Activated CD8-positive, alpha-beta memory T cell treated with anti-CD3 and anti-CD28 coated beads for 24 hours (primary cell): ENCODE results near the gene MMP14.
"Not testable (repeated sequence)": the region's sequence is repeated elsewhere in the genome, so short reads cannot be mapped to it uniquely, and the experiment has no call there.

ENCODE experiments used
- DNase-seq: peaks from one replicate; pipeline ENCODE4 v3.0.0-alpha.2; 2020

The MMP14 gene

DNA sequence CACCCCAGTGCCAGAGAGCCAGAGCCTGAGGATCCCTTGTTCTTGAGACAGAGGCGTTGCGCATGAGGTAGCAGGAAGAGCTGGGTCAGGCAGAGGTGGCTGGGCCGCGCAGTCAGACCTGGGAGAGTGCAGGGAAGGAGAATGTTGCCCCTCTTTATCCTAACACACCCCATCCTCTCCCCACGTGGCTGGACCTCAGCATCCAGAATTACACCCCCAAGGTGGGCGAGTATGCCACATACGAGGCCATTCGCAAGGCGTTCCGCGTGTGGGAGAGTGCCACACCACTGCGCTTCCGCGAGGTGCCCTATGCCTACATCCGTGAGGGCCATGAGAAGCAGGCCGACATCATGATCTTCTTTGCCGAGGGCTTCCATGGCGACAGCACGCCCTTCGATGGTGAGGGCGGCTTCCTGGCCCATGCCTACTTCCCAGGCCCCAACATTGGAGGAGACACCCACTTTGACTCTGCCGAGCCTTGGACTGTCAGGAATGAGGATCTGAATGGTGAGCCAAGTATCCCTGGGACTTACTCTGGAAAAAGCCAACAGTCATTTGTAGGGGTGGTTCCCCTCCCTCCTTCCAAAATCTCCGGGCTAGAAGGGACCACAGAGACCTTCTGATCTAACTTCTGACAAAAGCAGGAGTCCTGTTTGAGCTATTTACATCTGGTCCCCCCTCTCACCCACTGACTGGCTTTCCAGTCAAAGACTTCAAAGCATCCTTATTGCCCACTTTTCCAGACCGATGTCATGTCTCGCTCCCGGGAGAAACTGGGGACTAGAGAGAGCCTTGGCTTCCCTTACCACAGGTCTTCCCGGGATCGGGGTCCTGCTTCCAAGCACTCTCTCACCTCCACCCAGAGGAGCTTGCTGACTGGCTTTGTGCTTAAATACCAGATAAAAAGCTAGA is 6.1 kb downstream of the MMP14 start:
- DNase-seq = no peak

DNA sequence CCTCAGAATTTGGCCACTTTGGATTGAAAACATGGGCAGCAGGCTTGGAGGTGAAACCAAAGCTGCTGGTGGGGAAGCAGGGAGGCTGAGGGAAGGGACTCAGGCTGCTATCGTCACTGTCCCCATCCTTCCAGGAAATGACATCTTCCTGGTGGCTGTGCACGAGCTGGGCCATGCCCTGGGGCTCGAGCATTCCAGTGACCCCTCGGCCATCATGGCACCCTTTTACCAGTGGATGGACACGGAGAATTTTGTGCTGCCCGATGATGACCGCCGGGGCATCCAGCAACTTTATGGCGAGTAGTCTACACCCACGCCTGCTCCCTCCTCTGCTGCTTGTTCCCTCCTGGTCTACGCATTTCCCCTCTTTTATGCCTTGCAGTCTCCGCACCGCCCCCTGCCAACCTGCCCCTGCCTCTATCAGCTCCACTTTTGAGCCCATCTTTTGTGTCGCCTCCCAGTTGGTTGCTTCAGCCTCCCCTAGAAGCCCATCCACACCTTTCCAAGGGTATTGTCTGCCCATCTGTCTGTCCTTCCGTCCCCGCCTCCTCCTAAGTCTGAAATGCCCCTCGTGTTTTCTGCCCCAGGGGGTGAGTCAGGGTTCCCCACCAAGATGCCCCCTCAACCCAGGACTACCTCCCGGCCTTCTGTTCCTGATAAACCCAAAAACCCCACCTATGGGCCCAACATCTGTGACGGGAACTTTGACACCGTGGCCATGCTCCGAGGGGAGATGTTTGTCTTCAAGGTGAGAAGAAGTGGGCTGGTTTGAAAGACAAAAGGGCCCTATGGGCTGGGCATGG is 6.9 kb downstream of the MMP14 start:
- no peak for DNase-seq

DNA sequence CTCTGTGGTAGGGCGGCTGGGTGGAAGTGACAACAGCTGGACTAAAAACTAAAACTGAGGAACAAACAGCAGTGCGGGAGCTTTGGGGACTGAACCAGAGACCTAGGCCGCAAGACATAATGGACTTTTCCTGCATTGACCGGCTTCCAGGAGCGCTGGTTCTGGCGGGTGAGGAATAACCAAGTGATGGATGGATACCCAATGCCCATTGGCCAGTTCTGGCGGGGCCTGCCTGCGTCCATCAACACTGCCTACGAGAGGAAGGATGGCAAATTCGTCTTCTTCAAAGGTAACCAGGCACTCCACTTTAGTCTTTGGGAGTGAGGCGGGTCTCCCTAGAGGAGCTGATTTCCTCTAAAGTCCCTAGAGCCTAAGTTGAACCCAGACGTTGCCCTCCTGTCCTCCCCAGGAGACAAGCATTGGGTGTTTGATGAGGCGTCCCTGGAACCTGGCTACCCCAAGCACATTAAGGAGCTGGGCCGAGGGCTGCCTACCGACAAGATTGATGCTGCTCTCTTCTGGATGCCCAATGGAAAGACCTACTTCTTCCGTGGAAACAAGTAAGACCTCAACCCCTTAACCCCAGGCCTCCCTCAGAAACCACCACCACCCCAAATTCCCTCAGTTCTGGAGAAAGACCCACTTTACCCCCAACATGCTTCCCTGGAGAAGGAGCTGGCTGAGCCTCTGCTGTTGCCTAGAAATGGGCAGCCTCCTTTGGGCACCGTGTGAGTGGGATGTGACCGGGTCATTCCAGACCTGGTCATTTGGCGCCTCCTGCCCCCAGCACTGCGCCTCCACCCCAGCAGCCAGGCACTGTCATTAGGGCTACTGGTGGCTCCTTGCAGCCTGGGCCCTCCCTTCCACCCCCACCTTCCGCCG is 8.1 kb downstream of the MMP14 start:
- DNase-seq = no peak

DNA sequence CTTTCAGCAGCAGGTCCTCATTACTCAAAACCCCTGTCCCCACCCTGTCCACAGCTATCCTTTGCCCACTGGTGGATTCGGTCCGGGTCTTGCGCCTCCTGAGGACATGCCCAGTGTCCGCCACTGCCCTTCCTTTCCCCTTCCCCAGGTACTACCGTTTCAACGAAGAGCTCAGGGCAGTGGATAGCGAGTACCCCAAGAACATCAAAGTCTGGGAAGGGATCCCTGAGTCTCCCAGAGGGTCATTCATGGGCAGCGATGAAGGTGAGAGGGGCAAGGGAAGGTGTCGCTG is 8.7 kb downstream of the MMP14 start:
- DNase-seq = no peak

DNA sequence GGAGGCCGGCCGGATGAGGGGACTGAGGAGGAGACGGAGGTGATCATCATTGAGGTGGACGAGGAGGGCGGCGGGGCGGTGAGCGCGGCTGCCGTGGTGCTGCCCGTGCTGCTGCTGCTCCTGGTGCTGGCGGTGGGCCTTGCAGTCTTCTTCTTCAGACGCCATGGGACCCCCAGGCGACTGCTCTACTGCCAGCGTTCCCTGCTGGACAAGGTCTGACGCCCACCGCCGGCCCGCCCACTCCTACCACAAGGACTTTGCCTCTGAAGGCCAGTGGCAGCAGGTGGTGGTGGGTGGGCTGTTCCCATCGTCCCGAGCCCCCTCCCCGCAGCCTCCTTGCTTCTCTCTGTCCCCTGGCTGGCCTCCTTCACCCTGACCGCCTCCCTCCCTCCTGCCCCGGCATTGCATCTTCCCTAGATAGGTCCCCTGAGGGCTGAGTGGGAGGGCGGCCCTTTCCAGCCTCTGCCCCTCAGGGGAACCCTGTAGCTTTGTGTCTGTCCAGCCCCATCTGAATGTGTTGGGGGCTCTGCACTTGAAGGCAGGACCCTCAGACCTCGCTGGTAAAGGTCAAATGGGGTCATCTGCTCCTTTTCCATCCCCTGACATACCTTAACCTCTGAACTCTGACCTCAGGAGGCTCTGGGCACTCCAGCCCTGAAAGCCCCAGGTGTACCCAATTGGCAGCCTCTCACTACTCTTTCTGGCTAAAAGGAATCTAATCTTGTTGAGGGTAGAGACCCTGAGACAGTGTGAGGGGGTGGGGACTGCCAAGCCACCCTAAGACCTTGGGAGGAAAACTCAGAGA is 9.6 kb downstream of the MMP14 start:
- DNase-seq = no peak

DNA sequence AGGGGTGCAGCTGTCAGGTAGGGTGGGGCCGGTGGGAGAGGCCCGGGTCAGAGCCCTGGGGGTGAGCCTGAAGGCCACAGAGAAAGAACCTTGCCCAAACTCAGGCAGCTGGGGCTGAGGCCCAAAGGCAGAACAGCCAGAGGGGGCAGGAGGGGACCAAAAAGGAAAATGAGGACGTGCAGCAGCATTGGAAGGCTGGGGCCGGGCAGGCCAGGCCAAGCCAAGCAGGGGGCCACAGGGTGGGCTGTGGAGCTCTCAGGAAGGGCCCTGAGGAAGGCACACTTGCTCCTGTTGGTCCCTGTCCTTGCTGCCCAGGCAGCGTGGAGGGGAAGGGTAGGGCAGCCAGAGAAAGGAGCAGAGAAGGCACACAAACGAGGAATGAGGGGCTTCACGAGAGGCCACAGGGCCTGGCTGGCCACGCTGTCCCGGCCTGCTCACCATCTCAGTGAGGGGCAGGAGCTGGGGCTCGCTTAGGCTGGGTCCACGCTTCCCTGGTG is 10.5 kb downstream of the MMP14 start:
- no peak for DNase-seq

DNA sequence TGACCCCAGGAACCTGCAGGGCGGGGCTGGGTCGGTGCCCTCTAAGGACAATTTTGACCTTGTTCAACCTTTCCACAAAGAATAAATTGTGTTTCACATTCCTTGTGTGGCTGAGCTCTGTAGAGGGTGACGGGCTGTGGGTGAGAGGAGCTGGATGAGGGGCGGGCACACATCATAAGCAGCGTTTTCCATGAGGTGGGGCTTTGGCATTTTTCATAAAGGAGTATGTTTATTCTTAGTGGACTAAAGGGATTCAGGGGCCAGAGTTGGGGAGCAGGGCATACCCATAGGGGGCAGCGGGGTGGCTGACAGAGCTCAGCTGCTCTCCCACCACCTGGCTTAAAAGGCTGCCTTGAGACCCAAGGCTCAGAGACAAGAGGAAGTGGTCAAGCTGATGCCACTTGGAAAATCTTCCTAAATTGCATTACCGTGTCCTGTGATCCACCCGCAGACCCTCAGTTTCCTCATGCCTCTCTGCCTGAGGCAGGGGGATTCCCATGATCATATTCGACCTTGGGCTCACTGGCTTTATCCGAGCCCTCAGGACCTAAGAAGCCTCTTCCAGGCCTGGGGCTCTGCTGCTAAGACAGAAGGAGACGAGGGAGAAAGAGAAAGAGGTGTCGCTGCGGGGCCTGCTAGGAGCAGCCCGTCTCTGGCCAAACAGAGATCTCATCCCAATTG is 11.4 kb downstream of the MMP14 start:
- no peak for DNase-seq

DNA sequence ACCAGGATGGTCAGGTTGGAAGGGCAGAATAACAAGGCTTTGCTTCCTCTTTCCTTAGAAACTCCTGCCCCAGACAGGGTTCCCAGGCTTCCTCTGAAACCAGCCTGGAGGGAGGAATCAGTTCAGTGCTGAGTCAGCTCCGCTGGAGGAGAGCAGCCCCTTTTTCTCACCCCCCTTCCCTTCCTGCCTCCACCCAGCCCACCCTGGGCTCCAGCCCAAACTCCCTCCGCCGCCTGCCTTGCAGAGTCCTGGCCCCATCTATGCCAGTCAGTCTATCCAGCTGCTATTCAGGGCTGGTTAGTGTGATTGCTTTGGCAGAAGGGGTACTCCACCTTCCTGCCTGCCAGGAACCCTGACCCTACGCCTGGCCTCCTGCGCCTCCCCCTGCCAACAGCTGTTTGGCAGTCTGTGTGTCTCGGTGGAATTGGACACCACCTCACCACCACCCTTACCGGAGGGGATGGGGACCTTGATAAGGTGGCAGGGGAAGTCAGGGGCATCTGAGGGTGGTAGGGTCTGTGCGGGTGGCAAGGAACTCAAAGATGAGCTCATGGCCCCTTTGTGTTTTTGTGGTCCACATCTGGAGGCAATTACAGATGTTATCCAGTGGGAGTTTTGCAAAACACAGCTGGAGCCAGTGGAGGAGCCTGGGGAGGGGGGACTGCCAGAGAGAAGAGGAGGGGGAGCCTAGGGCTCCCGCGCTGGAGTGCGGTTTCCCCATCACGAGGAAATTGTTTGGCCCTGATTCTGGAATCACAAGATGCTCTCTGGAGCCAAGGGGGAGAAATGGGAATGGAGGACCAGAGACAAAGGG is 12.2 kb downstream of the MMP14 start:
- no peak for DNase-seq

DNA sequence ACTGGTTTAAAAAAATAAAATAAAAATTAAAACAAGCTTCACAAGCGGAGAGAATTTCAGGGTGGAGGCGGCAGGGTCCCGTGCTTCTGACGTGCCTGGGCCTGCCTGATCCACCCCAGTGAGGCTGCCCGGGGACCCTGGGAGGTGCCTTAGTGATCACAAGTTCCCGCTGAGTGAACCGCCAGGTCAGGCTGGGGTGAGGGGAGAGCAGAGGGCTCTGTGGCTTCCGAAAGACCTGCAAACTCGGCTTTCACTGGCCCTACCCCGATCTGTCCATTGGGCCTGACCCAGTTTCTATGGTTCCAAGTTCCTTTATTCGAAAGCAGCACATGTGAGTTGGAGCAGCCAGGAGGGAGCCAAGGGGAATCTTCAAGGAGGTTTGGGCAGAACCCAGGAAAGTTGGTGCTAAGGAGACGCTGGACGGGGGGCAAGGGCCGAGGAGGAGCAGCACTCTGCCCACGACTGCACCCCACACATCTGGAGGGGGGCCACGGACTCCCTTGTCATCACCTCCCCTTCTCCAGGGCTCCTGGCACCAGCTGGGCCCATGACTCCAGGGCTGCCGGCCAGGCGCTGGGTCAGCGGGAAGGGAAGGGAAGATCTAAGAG is 12.9 kb downstream of the MMP14 start:
- no peak for DNase-seq

DNA sequence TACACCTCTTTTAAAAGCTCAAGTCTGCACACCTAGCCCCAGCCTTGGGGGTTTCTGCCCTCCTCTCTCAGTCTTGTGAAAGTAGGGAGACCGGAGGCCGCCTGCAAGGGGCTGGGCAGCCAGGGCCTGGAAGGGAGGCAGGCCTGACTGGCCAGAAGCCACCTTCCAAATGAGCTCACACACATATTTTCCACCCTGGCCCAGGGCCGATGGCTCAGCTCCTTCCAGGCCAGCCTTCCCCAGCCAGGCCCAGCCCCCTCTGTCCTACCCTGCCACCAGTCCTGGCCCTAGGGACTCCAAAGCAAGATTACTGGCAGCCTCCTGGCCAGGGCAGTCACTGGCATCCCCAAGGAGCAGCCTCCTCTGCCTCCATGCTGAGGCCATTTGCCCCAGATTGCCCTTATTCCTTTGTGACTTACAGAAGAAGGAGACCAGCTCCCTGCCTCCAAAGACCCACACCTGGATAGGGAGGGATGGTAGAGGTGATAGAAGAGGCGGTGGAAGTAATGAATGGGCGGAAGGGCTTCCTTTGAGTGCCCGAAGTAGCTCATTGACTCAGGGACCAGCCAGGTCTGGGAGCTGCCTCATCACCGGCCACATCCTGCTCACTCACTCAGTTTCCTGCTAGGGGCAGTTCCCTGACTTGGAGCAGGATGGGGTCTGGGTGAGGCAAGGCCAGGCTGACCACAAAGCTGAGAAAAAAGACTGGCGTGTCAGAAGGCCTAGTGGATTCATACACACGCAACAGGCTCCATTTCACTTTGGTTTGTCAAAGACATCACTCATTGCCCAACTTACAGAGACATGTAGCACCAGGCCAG is 14.8 kb downstream of the MMP14 start:
- DNase-seq = no peak

DNA sequence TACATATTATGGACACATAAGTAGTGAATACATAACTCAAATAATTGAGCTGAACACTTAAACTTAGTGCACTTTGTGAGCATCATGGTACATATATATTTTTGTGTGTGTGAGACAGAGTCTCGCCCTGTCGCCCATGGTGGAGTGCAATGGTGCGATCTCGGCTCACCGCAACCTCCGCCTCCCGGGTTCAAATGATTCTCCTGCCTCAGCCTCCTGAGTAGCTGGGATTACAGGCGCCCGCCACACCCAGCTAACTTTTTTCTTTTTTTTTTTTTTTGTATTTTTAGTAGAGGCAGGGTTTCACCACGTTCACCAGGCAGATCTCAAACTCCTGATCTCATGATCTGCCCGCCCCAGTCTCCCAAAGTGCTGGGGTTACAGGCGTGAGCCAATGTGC is 15.8 kb downstream of the MMP14 start:
- DNase-seq = not testable (repeated sequence)

DNA sequence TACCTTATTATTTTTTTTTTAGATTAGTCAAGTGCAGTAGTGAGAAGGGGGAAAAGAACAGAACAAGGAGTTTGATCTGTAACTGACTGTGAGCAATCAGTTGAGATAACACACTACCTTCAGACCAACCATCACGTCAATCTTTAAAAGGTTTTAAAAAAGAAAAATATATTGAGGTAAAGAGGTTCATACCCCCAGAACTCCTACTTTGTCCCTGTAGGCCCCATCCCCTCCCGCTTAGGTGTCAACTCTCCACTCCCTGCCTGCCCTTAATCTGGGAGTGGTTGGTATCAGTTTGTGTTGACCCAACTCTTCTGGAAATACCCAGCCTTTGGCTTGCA is 16.2 kb downstream of the MMP14 start:
- no peak for DNase-seq

DNA sequence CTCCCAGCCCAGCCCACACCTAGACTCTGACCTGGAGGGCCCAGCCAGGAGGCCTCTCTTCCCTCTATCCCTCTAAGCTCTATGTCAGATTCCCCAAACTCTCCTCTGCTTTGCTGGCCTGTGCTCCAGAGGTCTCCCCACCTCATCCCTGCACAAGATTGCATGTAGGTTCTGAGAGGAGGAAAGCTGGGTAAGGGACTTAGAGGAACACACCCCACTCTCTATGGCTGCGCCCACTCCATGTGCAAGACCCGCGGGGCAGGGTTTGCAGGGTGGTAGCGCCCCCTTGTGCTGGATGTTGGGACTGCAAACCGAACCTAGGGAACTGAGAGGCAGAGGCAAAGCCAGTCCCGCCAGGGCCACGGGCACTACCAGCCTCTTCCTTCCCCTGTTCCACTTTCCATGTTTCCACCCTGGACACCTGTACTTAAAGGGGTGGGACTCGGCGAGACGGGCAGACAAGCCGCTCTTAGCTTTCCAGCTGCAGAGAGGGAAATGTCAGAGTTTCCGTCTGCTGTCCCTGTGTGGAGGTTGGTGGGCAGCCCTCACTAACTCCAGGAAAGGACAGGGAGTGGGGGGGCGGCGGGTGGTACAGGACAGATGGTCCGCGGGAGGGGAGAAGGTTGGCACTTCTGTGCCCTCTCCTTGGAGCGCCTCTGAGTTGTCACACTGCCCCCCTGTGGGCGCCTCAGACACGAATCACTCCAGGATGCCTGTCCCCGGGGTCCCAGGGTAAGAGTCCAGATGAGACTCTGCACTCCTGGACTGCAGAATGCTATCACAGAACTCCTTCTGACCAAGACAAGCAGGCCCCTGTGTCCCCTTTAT is 16.8 kb downstream of the MMP14 start:
- DNase-seq = peak; percentile 100

DNA sequence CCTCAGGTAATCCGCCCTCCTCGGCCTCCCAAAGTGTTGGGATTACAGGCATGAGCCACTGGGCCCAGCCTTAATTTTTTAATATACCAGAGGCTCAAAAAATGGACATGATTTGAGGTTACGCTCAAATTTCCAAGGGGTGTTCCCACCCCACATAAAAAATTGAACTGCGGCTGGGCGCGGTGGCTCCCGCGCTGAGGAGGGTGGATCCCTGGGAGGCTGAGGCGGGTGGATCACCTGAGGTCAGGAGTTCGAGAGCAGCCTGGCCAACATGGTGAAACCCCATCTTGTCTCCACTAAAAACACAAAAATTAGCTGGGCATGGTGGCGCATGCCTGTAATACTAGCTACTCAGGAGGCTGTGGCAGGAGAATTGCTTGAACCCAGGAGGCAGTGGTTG is 17.9 kb downstream of the MMP14 start:
- DNase-seq = not testable (repeated sequence)

DNA sequence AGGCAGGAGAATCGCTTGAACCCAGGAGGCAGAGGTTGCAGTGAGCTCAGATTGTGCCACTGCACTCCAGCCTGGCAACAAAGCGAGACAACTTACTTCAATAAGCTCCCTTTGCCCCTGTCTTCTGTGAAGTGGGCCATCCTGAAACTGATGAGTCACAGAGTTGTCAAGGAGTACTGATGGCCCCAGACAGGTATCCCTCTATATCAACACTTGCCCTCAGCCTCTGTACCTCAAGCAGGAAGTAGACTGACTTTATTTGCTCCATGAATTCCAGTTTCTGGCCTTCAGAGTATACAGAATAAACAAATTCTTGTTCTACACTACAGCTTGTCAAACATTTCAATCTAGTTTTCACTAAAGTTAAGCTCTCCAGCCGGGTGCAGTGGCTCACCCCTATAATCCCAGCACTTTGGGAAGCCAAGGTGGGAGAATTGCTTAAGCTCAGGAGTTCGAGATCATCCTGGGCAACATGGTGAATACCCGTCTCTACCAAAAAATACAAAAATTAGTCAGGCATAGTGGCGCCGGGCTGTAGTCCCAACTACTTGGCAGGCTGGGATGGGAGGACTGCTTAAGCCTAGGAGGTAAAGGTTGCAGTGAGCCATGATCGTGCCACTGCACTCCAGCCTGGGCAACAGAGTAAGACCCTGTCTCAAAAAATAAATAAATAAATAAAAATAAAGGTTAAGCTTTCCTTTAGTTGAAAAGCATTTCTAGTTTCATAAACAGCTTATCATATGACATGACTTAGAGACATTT is 18.8 kb downstream of the MMP14 start:
- no peak for DNase-seq

DNA sequence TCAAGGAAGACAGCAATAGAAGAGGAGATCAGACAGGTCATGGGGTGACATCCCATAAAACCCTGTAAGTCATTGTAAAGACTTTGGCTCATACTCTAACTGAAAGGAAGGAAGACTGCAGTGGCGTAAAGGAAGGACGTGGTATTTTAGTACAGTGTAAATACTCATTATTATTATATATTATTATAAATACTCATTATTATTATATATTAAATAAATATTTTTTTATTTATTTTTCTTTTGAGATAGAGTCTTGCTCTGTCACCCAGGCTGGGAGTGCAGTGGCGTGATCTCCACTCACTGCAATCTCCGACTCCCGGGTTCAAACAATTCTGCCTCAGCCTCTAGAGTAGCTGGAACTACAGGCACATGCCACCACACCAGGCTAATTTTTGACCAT is 20.0 kb downstream of the MMP14 start:
- no peak for DNase-seq

DNA sequence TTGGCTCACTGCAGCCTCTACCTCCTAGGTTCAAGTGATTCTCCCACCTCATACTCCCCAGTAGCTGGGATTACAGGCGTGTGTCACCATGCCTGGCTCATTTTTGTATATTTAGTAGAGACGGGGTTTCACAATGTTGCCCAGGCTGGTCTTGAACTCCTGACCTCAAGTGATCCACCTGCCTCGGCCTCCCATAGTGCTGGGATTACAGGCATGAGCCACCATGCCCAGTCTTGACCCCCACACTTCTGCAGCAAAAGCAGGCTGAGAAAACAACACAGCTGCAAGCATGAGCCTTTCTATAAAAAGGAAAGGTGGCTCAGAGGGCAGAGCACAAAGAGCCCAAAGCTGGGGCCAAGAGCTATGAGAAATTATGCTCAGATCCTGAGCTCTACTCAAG is 24.0 kb downstream of the MMP14 start:
- DNase-seq = not testable (repeated sequence)

DNA sequence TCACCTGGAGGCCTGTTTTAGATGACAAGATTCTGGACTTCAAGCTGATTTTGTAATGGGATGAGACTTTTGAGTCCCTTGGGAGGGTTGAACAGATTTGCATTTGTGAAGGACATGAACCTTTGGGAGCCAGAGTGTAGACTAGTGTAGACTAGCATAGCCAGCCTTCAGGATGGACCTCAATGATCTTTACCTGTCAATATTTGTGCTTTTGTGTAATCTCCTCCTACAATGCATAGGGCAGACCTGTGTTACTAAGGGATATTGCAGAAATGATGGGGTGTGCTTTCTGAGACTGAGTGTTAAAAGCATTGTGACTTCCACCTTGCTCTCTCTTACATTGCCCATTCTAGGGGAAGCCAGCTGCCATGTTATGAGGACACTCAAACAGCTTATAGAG is 25.3 kb downstream of the MMP14 start:
- no peak for DNase-seq
